GM18868 (cell line): ENCODE data around the gene UNCX.
"Not testable (repeated sequence)": the region's sequence is repeated elsewhere in the genome, so short reads cannot be mapped to it uniquely, and the experiment has no call there.

Source experiments
- ATAC-seq: cut with Tn5 transposase; IDR thresholded peaks from one replicate; pipeline ENCODE4 v1.9.1; 2021; ENCODE audit warnings: mild to moderate bottlenecking, moderate library complexity; ENCODE audit not compliant: unreplicated experiment

The UNCX gene

DNA sequence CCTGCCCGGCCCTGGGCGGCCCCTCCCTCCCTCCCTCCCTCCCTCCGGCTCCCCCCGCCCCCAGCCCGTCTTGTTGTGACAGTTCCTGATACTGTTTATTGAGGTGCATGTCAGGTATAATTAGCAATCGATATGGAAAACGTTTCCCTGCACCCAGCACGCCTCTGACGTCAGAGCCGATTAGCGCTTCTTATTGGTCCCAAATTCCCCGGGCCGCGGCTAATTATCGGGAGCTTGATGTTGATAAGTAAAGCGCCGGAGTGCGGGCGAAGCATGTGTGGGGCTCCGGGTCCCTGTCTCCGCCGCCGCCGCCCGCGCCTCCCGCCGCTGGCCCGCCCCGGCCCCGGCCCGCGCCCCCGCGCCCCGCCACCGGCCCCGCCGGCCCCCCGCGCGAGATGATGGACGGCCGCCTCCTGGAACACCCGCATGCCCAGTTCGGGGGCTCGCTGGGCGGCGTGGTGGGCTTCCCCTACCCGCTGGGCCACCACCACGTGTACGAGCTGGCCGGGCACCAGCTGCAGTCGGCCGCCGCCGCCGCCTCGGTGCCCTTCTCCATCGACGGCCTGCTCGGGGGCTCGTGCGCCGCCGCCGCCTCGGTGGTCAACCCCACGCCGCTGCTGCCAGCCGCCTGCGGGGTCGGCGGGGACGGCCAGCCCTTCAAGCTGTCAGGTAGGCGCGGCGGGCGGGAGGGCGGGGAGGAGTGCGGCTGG lies at the start of gene UNCX:
Gene UNCX, plus strand, starts transcription at position 250 of the 710 bp plus-strand sequence. Its CDS starts 146 bp downstream, at position 396.
- ATAC-seq = no peak

DNA sequence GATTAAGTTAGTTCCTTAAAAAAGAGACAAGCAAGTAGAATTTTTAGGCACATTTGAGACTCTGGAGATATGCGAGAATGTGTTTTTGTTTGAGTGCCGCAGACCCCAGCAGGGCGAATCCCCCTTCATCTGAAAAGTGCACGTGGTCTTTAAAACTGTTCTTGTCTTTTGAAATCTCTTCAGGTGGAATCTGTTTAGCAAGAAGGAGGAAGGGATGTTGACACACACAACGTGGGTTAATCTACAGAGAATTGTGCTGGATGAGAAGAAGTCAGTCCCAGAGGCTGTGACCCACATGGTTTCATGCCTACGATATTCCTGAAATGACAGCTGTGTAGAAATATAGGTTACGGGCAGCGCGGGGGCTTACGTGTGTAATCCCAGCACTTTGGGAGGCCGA lies 45.5 kb upstream of the UNCX start:
- ATAC-seq = no peak

DNA sequence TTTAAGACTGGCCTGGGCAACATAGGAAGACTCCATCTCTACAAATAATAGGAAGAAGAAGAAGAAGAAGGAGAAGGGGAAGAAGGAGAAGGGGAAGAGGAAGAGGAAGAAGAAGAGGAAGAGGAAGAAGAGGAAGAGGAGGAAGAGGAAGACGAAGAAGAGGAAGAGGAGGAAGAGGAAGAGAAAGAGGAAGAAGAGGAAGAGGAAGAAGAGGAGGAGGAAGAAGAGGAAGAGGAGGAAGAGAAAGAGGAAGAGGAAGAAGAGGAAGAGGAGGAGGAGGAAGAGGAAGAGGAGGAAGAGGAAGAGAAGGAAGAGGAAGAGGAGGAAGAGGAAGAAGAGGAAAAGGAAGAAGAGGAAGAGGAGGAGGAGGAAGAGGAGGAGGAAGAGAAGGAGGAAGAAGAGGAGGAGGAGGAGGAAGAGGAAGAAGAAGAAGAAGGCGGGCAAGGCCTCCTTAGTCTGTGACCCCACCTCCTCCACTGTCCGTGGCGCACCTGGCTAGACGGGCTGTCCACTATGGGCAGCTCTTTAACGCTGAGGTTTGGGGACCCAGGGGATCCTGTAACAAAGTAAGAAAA lies 43.9 kb upstream of the UNCX start:
- no peak for ATAC-seq

DNA sequence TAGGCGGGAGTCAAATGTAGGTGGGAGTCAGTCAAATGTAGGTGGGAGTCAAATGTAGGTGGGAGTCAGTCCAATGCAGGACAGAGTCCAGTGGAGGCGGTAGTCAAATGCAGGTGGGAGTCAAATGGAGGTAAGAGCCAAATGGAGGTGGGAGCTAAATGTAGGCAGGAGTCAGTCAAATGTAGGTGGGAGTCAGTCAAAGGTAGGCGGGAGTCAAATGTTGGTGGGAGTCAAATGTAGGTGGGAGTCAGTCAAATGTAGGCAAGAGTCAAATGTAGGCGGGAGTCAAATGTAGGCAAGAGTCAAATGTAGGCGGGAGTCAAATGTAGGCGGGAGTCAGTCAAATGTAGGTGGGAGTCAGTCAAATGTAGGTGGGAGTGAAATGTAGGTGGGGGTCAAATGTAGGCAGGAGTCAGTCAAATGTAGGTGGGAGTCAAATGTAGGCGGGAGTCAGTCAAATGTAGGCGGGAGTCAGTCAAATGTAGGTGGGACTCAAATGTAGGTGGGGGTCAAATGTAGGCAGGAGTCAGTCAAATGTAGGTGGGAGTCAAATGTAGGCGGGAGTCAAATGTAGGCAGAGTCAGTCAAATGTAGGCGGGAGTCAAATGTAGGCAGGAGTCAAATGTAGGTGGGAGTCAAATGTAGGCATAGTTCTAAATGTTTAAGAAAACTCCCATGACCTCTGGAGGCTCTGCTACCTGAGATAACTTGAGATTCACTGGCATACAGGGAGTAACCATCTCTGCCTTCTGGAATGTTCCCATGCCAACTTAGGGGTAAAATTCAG lies 42.5 kb upstream of the UNCX start:
- ATAC-seq = no peak

DNA sequence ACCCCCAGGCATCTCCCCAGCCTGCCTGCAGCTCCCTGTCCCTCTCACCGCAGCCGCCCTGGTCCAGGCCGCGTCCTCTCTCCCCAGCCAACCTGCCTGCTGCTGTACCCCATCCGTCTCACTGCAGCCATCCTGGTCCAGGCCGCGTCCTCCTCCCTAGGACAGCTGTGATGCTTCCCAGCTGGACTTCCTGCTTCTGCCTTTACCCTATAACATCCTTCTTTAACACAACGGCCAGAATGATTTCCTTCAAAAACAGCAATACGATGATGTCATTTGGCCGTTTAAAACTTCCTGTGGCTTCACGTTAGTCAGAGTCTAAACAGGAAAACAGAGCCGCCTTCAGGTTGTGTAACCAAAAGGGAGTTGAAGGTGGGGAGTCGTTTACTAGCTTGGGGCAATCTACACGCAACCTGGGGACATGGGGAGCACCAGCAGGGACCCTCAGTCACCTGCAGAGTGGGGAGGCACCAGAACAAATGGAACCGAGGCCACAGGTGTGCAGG lies 40.4 kb upstream of the UNCX start:
- no peak for ATAC-seq

DNA sequence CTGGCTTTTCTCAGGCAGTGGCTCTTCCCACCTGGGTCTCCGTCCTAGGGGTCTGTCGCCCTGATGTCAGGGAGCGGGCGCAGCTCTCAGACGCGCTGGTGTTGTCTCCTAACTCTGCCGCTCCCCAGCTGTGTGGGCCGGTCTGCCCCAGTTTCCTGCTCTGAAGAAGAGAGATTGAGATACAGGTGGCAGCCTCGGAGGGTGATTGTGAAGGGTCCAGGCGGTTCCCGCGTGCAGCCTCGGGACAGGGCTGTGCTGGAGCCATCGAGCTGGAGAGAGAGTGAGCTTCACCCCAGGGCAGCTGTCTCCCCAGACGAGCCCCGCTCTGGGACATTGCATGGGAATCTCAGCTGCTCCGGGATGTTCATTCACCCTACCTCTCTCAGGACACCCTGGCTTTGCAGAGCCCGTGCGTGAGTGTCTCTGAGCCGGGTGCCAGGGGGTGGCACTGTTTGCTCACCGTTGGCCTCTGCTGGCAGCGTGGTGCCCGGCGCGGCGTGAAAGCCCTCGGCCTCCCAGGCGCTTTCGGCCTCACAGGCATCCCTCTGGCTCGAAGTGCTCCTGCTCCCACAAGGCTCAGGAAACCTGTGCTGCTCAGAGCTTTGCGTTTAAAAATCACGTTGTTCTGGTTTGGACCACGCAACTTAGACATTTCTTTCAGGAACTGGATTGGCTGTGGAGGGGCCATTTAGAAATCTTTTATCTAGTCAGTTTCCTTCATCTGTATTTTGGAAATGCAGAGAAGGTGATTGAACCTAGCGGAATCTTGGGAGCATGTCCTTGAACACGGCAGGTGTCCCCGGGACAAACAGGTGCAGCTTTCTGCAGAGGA lies 38.9 kb upstream of the UNCX start:
- ATAC-seq = no peak

DNA sequence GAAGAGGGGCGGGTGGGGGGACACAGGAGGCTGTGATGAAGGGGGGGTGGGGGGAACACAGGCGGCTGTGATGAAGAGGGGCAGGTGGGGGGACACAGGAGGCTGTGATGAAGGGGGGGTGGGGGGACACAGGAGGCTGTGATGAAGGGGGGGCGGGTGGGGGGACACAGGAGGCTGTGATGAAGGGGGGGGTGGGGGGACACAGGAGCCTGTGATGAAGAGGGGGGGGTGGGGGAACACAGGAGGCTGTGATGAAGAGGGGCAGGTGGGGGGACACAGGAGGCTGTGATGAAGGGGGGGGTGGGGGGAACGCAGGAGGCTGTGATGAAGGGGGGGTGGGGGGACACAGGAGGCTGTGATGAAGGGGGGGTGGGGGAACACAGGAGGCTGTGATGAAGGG lies 36.2 kb upstream of the UNCX start:
- ATAC-seq = not testable (repeated sequence)

DNA sequence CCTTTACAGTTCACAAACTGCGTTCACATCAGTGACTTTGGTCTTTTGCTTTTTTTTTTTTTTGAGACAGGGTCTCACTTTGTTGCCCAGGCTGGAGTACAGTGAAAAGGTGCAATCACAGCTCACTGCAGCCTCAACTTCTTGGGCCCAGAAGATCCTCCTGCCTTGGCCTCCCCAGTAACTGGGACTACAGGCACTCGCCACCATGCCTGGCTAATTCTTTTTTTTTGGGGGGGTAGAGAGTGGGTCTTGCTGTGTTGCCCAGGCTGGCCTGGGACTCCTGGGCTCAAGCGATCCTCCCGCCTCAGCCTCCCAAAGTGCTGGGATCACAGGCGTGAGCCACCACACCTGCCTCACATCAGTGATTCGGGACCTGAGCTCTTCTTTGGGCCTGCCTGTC lies 35.7 kb upstream of the UNCX start:
- no peak for ATAC-seq

DNA sequence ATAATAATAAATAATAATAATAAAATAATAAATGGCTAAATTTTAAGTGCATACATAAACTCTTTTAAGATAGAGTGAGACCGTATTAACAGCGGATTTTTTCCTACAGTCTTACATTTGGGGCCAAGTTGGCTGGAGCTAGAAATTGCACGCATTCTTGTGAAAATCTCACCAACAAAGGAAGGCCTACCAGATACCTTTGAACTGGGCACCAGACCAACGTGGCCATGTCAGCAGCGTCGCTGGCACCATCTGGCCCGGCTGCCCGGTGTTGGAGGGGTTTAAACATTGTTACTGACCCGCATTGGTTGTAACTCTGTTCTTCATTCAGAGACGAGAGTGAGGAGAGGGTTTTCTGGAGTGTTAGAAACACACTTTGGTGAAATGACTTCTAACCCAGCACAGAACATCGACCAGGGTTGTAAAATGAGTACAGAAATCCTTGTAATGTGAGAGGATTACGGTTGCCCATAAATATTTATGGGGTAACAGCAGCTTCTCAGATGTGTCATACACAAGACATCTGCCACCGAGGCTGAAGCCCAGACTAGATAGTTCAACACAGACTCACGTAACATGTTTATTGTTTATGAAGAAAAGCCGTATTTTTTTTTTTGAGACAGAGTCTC lies 34.6 kb upstream of the UNCX start:
- no peak for ATAC-seq

DNA sequence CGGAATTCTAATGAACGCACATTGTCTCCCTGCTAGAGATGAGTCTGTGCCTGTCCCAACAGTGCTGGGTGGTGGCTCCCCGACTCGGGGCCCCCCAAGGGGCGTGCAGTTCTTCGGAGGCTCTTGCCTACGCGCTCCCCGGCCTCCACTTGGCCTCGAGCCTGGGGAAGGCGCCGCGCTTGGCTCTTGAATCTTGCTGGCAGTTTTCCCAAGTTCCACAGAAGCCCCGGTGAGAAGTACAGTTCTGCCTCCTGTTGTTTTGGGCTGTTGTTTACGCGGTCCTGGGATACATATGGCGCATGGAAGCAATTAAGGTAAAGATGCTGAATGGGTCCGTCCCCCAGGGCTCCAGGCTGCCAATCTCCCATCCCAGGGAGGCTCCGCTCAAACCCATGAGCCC lies 32.6 kb upstream of the UNCX start:
- no peak for ATAC-seq

DNA sequence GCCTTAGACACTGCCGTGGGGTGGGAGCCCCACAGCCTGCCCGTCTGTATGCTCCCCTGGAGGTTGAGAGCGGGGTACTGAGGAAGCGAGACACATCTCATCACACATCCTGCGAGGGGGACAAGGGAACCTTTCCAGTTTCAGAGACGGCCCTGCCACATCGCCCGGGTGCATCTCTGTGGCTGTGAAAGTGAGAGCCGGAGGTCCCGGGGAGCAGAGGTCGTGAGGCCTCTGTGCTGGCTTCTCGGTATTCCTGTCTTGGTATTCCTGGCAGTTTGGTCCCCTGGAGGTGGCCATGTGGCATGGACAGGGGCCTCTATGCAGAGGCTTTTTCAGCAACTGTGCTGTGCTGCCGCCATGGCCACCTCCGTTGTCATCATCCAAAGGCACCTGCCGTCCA lies 30.8 kb upstream of the UNCX start:
- ATAC-seq = no peak

DNA sequence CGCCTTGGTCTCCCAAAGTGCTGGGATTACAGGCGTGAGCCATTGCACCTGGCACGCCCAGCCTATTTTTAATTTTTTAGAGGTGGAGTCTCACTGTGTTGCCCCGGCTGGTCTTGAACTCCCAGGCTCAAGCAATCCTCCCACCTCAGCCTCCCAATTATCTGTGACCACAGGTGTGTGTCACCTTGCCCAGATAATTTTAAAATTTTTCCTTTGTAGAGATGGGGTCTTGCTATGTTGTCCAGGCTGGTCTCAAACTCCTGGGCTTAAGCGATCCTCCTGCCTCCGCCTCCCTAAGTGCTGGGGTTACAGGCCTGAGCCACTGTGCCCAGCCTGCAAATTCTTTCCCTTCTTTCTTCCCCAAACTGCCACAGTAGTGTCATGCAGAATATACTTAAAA lies 29.8 kb upstream of the UNCX start:
- not testable (repeated sequence) for ATAC-seq

DNA sequence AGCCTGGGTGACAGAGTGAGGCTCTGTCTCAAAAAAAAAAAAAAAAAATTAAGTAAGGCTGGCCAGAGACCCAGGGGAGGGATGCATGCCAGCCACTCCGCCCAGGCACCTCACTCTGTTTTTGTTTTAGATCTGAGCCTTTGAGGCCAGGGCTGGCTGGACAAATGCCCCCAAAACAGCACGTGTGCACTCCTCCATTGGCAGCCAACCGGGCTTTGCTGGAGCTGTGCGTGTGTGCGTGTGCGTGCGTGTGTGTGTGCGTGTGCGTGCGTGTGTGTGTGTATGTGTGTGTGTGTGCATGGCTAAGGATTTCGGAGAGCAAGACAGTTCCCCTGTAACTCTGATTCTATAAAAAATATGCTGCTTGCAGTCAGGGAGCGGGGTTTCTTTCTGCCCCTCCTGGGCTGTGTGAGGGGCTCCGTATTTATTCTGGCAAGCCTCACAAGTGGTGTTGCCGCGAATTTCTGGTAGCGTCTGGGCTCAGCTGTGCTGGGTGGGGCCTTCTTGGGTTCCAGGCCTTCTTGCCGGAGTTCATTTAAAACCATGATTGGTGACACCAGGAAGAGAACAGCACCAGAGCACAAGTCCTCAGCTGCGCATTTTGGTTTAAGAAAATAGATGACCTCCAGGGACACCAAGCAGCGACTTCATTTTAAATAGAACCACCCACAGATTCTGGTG lies 28.1 kb upstream of the UNCX start:
- no peak for ATAC-seq

DNA sequence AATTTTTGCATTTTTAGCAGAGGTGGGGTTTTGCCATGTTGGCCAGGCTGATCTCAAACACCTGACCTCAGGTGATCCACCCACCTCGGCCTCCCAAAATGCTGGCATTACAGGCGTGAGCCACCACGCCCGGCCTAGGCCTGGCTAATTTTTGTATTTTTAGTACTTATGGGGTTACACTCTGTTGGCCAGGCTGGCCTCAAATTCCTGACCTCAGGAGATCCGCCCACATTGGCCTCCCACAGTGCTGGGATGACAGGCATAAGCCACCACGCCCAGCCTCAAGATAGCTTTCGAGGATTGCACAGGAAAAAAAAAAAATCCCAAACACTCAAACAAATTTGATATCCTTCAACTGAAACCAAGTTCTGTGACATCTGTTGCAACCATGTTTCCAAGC lies 26.9 kb upstream of the UNCX start:
- ATAC-seq = not testable (repeated sequence)

DNA sequence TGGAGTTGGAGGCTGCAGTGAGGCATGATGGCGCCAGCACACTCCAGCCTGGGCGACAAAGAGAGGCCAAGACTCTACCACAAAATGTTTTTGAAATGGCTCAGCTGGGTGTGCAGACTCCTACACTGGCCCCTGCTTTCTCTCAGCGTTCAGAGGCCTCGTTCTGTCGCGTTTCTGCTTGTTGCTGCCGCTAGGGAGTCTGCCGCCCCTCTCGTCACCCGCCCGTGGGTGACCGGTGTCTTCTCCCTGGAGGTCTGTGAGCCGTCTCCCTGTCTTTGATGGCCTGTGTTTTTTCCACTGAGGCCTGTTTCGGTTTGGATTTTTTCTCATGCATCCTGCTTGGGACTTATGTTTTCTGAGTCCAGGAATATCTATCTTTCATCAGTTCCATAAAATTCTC lies 23.6 kb upstream of the UNCX start:
- ATAC-seq = no peak

DNA sequence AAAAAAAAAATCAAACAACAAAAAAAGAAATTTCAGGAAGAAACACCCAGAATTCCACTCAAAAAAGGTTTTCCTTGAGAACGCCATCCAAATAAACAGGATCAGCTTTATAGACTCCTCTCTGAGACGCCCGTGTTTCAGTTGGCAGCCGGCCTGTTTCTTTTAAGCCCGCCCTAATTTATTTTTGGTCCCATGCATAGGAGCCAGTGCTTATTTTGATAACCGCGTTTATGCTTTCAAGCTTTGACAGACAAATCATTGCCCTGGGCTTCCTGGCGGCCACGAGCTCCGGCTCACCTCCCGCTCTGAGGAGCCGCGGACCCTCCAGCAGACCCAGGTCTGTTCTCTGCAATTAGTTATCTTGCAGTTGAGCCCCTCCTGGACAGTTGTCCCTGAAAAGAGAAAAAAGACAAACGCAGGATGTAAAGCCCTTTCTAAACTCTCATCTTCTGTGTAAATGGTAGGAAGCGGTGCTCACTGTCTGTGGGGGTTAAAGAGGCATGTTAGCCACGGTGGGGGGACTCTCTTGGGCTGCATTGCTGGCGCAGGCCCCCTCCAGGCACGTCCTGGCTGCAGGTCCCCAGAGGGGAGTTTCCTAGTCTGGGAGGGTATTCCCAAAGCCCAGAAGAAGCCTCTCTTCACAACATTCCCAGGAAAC lies 22.2 kb upstream of the UNCX start:
- no peak for ATAC-seq

DNA sequence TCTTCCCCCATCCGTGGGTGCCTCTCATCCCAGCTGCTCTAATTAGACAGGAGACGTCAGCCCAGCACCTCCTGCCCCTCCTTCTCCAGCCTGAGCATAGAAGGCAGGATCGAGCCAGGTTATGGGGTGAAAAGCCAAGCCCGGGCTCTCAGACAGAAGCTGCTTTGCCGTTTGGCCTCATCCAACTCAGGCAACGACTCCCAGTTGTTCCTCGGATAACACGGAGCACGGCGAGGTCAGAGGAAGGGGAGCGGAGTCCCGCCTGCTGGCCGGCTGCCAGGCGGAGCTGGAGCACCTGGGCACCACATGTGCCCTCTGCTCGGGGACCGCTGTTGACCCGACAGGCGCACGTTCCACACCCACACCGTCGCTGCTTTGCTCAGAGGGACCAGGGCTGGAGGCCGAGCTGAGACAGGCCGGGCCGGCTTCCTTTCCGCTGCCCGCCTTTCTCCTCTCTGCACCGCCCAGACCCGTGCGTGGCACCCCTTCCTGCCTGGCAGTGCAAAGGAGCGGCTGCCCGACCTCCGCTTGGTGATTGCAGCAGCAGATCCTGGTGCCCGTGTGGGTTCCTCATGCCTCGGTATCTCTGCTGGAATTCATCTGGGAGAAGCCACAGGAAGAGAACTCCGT lies 21.6 kb upstream of the UNCX start:
- no peak for ATAC-seq

DNA sequence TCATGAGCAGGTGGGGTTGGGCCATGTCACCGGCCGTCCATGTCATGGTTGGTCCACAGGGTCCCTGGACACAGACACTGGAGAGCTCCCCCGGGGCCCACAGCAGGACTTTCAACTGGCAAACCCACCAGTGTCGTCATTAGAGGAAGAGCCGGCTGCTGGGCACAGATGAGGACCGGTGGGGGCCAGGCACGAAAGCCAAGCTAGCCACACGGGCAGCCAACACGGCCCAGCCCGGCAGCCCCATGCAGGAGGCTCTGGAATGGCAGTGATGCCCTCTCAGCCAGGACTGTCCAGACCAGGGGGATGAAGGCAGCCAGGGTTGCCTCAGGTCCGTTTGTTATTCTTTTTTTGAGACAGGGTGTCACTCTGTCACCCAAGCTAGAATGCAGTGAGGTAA lies 21.1 kb upstream of the UNCX start:
- no peak for ATAC-seq

DNA sequence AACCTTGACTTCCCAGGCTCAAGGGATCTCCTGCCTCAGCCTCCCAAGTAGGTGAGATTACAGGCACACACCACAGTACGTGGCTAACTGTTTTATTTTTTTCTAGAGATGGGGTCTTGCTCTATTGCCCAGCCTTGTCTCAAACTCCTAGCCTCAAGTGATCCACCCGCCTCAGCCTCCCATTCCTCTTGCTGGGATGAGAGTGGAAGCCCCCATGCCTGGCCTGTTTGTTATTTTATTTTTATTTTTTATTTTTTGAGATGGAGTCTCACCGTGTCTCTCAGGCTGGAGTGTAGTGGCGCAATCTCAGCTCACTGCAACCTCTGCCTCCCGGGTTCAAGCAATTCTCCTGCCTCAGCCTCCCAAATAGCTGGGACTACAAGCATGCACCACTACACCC lies 20.6 kb upstream of the UNCX start:
- ATAC-seq = not testable (repeated sequence)
